WI38 (cell line): Measurements from ENCODE around the gene CALM1.

Source experiments
- H3K4me3 ChIP-seq: 2 replicates; pipeline ENCODE4 v1.5.1; 2011; ENCODE audit warnings: low read depth, mild to moderate bottlenecking, control low read depth, low read length
- TF ChIP-seq, protein P1 (sequence below): IDR thresholded peaks from 2 replicates; pipeline ENCODE4 v1.5.1; 2012; ENCODE audit warnings: low read depth, mild to moderate bottlenecking, control low read depth, low read length

CALM1 gene

DNA sequence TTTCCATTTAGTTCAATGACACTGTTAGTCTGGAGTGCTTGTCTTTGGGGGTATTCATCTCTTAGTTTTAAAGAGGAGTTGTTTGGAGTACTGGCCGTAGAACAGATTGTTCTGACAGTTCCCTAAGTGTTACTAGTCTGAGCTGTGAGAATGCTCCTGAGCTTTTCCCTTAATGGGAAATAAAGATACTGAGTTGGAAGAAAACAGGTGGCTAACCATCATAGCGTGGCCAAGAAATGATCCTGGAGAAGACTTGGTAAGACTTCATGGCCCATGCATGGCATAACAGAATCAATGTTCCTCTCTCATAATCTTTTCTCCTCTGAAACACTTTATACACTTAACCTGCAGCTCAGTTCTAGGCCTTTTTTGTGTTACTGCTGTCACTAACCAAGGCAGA lies 6.2 kb downstream of the CALM1 start:
- TF ChIP-seq, protein P1, sequence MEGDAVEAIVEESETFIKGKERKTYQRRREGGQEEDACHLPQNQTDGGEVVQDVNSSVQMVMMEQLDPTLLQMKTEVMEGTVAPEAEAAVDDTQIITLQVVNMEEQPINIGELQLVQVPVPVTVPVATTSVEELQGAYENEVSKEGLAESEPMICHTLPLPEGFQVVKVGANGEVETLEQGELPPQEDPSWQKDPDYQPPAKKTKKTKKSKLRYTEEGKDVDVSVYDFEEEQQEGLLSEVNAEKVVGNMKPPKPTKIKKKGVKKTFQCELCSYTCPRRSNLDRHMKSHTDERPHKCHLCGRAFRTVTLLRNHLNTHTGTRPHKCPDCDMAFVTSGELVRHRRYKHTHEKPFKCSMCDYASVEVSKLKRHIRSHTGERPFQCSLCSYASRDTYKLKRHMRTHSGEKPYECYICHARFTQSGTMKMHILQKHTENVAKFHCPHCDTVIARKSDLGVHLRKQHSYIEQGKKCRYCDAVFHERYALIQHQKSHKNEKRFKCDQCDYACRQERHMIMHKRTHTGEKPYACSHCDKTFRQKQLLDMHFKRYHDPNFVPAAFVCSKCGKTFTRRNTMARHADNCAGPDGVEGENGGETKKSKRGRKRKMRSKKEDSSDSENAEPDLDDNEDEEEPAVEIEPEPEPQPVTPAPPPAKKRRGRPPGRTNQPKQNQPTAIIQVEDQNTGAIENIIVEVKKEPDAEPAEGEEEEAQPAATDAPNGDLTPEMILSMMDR: no peak
- H3K4me3 ChIP-seq: no peak overlapping the region

GRCh38 chr14:90405101-90405500 lies 8.3 kb downstream of the CALM1 start:
- TF ChIP-seq, protein P1: no peak
- H3K4me3 ChIP-seq: no peak overlapping the region

- no peak overlapping the region for H3K4me3 ChIP-seq
- TF ChIP-seq, protein P1: no peak
Observed at GRCh38 chr14:90405755-90406154, 8.9 kb downstream of the CALM1 start.

GRCh38 chr14:90406384-90406798 lies 9.6 kb downstream of the CALM1 start:
- TF ChIP-seq, protein P1: no peak
- no peak overlapping the region for H3K4me3 ChIP-seq

- TF ChIP-seq, protein P1: no peak
- no peak overlapping the region for H3K4me3 ChIP-seq
Observed at GRCh38 chr14:90407230-90407629, 10.4 kb downstream of the CALM1 start.

DNA sequence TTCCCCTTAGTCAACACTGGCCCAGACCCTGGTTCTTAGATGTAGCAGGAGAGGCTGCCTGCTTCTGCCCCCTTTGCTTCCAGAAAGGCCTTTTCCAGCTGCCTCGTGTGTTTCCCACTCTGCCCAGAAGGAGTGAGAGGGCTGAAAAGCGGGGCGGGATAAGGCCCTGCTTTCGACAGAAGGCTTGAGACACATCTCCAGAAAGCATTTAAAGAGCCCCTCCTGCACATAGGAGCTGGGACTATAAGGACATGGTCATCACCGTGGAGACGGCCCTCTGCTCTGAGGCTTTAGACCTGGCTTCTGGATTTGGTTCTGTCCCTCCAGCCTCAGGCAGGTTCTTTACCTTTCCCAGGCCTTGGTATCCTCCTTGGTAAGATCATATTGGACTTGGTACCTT lies 11.9 kb downstream of the CALM1 start:
- TF ChIP-seq, protein P1: no peak
- no peak overlapping the region for H3K4me3 ChIP-seq

DNA sequence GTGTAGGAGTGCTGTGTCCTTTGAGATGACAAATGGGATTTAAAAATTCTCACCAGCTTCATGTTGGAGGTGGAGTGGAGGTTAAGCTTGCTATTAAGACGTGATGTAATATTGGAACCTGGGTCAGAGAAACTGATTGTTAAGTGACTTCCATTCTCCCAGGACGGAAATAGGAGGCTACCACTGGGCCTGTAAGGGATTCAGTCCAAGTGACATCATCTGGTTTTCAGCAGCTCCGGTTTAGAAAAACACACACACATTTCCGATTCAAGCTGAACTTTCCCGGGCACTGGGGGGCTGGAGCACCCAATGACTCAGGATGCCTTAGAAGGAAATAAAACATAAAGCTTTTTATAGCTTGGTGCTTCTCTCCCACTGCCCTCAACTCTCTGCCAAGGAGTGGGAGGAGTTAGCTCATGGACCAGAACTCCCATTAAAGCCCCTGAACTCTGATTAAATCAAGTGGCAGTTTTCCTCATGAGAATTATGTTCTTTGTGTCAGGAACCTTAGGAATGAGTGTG lies 12.4 kb downstream of the CALM1 start:
- TF ChIP-seq, protein P1: no peak
- no peak overlapping the region for H3K4me3 ChIP-seq
